ENCODE data around the gene MEGF10.

- TF ChIP-seq POLR2A (IDR thresholded peaks at IDR 0.05): no peak
- TF ChIP-seq, protein P1, sequence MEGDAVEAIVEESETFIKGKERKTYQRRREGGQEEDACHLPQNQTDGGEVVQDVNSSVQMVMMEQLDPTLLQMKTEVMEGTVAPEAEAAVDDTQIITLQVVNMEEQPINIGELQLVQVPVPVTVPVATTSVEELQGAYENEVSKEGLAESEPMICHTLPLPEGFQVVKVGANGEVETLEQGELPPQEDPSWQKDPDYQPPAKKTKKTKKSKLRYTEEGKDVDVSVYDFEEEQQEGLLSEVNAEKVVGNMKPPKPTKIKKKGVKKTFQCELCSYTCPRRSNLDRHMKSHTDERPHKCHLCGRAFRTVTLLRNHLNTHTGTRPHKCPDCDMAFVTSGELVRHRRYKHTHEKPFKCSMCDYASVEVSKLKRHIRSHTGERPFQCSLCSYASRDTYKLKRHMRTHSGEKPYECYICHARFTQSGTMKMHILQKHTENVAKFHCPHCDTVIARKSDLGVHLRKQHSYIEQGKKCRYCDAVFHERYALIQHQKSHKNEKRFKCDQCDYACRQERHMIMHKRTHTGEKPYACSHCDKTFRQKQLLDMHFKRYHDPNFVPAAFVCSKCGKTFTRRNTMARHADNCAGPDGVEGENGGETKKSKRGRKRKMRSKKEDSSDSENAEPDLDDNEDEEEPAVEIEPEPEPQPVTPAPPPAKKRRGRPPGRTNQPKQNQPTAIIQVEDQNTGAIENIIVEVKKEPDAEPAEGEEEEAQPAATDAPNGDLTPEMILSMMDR (IDR thresholded peaks at IDR 0.05): no peak
- no peak for TF ChIP-seq POLR2AphosphoS5 (IDR thresholded peaks at IDR 0.05)
Observed at GRCh38 chr5:127409246-127409917, 118.8 kb downstream of the MEGF10 start.
